ENCODE results near the gene DCTN5. TPM values are rescaled to one million over a fixed set of nuclear protein-coding genes. Genes with fewer than 3 reads are reported as not detected.

Gene DCTN5
- total RNA-seq, 8 experiments from 2014 or later, result 35.5 to 58.2 (median 44.9) TPM

GRCh38 chr16:23724785-23725131 lies 83.5 kb downstream of the DCTN5 start:
- no peaks in the 10 kb centered on the region for H3K4me1 ChIP-seq (replicated peaks in 1 of 2)
- in situ Hi-C loops (cut with MboI; ENCODE audit: low pct_unique_long_range_greater_than_20kb in 2 of 9, low sequenced_read_pairs in 9 of 9, unreplicated experiment in 9 of 9), result loop anchor here in 3 of 9 experiments (25.0 kb wide), 3 partner anchors 288 to 788 kb away; no protein-coding TSS in a partner anchor
- ATAC-seq (replicated peaks in 6 of 8), result no peak
- H3K27ac ChIP-seq, result no peak overlapping the region
- no peak overlapping the region for H3K4me3 ChIP-seq
- WGBS, 10 experiments, result 0 to 81% (median 49%) methylated on average over 1 to 3 of the region's 3 CpGs

- in situ Hi-C loops (cut with MboI; ENCODE audit: low pct_unique_long_range_greater_than_20kb in 2 of 9, low sequenced_read_pairs in 9 of 9, unreplicated experiment in 9 of 9), result loop anchor here in 3 of 9 experiments (25.0 kb wide), 2 partner anchors 286 to 311 kb away; no protein-coding TSS in a partner anchor
- ATAC-seq (replicated peaks in 6 of 8), result no peak
- WGBS, 10 experiments, result 54 to 100% (median 89%) methylated on average over 1 to 3 of the region's 3 CpGs; no CpG with 5 or more reads in 1 of the 10 experiments
- no peak overlapping the region for H3K4me3 ChIP-seq
- H3K4me1 ChIP-seq (replicated peaks in 1 of 2), result no peaks in the 10 kb centered on the region
- no peak overlapping the region for H3K27ac ChIP-seq
Measured at GRCh38 chr16:23726710-23727109, 85.4 kb downstream of the DCTN5 start.

Other genes with a start within 250 kb of the DCTN5 start
- gene COG7, start 188.3 kb upstream of the DCTN5 start, total RNA-seq, result 10 to 100 TPM in 5 of 8 experiments, 1 to 10 TPM in 3; 7.2 to 29.6 (median 10.8) TPM
- gene GGA2, start 131.0 kb upstream of the DCTN5 start, total RNA-seq, result 10 to 100 TPM; 14.3 to 50.0 (median 19.8) TPM
- 10 to 100 TPM; 15.2 to 40.6 (median 26.4) TPM for gene EARS2, start 84.1 kb upstream of the DCTN5 start, total RNA-seq
- gene UBFD1, start 83.7 kb upstream of the DCTN5 start, total RNA-seq, result 10 to 100 TPM; 43.7 to 72.5 (median 60.3) TPM
- 100 to 1,000 TPM in 7 of 8 experiments, 10 to 100 TPM in 1; 91.2 to 165 (median 130) TPM for gene NDUFAB1, start 45.1 kb upstream of the DCTN5 start, total RNA-seq
- gene PALB2, start 156 bp upstream of the DCTN5 start, total RNA-seq, result 10 to 100 TPM in 5 of 8 experiments, 1 to 10 TPM in 3; 7.3 to 20.5 (median 13.2) TPM
- 10 to 100 TPM in 3 of 8 experiments, 1 to 10 TPM in 4, under 1 TPM in 1; 0.92 to 70.2 (median 4.3) TPM for gene PLK1, start 37.4 kb downstream of the DCTN5 start, total RNA-seq
- 1 to 10 TPM in 3 of 8 experiments, under 1 TPM in 3, not detected in 2; 0.04 to 7.4 (median 1.4) TPM for gene ERN2, start 71.8 kb downstream of the DCTN5 start, total RNA-seq
- gene CHP2, start 113.6 kb downstream of the DCTN5 start, total RNA-seq, result 1 to 10 TPM in 2 of 8 experiments, under 1 TPM in 1, not detected in 5; 0.19 to 5.5 (median 2.9) TPM
- gene PRKCB, start 194.5 kb downstream of the DCTN5 start, total RNA-seq, result 10 to 100 TPM in 2 of 8 experiments, 1 to 10 TPM in 3, under 1 TPM in 3; 0.10 to 21.0 (median 4.8) TPM

All from motor neuron (in vitro differentiated cells).